ENCODE data around the gene DDX52.

DDX52 gene

DNA sequence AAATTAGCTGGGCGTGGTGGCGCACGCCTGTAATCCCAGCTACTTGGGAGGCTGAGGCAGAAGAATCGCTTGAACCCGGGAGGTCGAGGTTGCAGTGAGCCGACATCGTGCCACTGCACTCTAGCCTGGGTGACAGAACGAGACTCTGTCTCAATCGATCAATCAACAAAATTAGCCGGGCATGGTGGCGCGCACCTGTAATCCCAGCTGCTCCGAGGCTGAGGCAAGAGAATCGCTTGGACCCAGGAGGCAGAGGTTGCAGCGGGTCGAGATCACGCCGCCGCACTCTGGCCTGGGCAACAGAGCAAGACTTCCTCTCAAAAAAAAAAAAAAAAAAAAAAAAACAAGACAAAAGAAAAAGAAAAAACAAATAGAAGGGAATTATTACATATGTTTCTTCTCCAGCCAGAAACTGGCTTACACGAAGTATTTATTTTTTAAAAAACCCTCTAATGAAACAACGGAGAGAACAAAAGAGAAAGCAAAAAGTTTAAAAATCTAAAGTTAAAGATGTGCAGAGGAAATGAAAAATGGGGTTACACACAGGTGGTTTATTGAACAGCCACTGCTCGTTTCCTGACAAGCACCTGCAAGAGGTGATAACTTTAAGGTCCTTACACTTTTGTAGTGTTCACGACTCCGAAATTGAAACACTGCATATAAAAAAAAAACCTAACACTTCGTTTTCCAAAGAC lies 35.5 kb downstream of the DDX52 start:
- no peak for TF ChIP-seq EP300 (IDR thresholded peaks at IDR 0.05; ENCODE audit: borderline replicate concordance)
- TF ChIP-seq TAF1 (IDR thresholded peaks at IDR 0.05; ENCODE audit: low read depth), result no peak
- TF ChIP-seq ZBTB7A (IDR thresholded peaks at IDR 0.05; ENCODE audit: low read depth), result no peak
- TF ChIP-seq TCF12 (IDR thresholded peaks at IDR 0.05; ENCODE audit: low read depth), result no peak
- TF ChIP-seq CREB1 (IDR thresholded peaks at IDR 0.05; ENCODE audit: low read depth), result no peak
- no peak for TF ChIP-seq MAX (IDR thresholded peaks at IDR 0.05)
- no peak for TF ChIP-seq REST (IDR thresholded peaks at IDR 0.05; ENCODE audit: low read depth)
- TF ChIP-seq USF1 (IDR thresholded peaks at IDR 0.05), result no peak
- no peak for TF ChIP-seq TEAD4 (IDR thresholded peaks at IDR 0.05)
- no peak for TF ChIP-seq NFIC (IDR thresholded peaks at IDR 0.05)
- no peak for TF ChIP-seq YY1 (IDR thresholded peaks at IDR 0.05; ENCODE audit: low read depth)
- no peak for TF ChIP-seq EGR1 (IDR thresholded peaks at IDR 0.05)
- TF ChIP-seq FOXM1 (IDR thresholded peaks at IDR 0.05; ENCODE audit: borderline replicate concordance, low read depth), result no peak

DNA sequence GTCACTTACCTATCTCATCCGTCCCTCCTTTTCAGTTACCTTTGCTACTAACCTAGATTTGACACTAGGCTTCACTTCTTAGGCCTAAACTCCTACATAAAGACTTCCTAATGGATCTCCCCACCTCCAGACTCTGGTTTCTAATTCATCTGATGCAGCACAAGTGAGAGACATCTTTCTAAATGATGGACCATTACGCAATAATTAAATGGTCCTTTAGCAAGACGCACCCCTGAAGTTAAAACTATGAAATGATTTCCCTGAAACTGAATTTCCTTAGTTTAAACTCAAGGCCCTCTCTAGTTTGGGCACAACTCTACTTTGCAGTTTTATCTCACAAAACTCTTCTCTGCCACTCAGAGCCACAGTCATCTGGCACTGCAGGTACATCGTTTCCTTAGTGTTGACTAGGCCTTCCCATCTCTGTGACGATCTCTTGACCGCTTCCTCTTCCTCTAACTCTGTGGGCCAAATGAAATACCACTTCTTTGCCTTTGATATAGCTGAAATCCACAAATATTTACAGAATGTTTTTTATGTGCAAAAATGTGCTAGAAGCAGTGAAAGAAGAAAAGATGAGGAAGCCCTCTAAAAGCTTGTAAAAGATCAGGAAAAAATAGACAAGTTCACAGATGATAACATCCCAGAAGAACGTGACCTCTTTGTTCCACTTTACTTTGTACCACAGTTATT lies 37.3 kb downstream of the DDX52 start:
- TF ChIP-seq TAF1 (IDR thresholded peaks at IDR 0.05; ENCODE audit: low read depth), result no peak
- 0 out of 2 replicates have a peak, but pooled peaks have one; percentile 44 for TF ChIP-seq CEBPB (IDR thresholded peaks at IDR 0.05)
- TF ChIP-seq RAD21 (IDR thresholded peaks at IDR 0.05; ENCODE audit: low read depth), result no peak
- no peak for TF ChIP-seq CREB1 (IDR thresholded peaks at IDR 0.05; ENCODE audit: low read depth)
- no peak for TF ChIP-seq EP300 (IDR thresholded peaks at IDR 0.05; ENCODE audit: borderline replicate concordance)
- TF ChIP-seq MAX (IDR thresholded peaks at IDR 0.05), result no peak
- TF ChIP-seq YY1 (IDR thresholded peaks at IDR 0.05; ENCODE audit: low read depth), result no peak

DNA sequence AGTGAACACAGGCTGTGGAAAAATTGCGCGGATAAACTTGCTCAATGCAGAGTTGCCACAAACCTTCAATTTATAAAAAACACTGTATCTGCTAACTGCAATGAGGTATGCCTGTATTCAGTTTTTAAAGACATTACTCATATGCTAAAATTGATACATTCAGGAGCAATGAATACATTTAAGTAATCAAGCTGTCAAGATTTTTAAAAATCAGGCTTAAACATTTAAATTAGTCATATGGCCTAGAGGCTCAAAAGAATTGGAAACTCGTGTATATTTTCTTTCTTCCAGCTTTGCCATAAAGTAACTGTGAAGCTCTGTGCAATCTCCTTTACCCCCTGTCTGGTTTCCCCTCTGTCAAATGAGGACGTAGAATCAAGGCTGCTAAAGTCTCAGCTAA lies 38.2 kb downstream of the DDX52 start:
- TF ChIP-seq EP300 (IDR thresholded peaks at IDR 0.05; ENCODE audit: borderline replicate concordance), result no peak
- no peak for TF ChIP-seq RAD21 (IDR thresholded peaks at IDR 0.05; ENCODE audit: low read depth)
- TF ChIP-seq YY1 (IDR thresholded peaks at IDR 0.05; ENCODE audit: low read depth), result no peak
- TF ChIP-seq FOXM1 (IDR thresholded peaks at IDR 0.05; ENCODE audit: borderline replicate concordance, low read depth), result no peak
- no peak for TF ChIP-seq MAX (IDR thresholded peaks at IDR 0.05)
- TF ChIP-seq EGR1 (IDR thresholded peaks at IDR 0.05), result no peak
- no peak for TF ChIP-seq USF1 (IDR thresholded peaks at IDR 0.05)
- no peak for TF ChIP-seq ZBTB7A (IDR thresholded peaks at IDR 0.05; ENCODE audit: low read depth)
- TF ChIP-seq CEBPB (IDR thresholded peaks at IDR 0.05), result no peak
- no peak for TF ChIP-seq CREB1 (IDR thresholded peaks at IDR 0.05; ENCODE audit: low read depth)
- TF ChIP-seq REST (IDR thresholded peaks at IDR 0.05; ENCODE audit: low read depth), result no peak

GRCh38 chr17:37604556-37604955 lies 38.7 kb downstream of the DDX52 start:
- TF ChIP-seq MAX (IDR thresholded peaks at IDR 0.05), result no peak
- TF ChIP-seq YY1 (IDR thresholded peaks at IDR 0.05; ENCODE audit: low read depth), result no peak
- no peak for TF ChIP-seq TEAD4 (IDR thresholded peaks at IDR 0.05)
- no peak for TF ChIP-seq CEBPB (IDR thresholded peaks at IDR 0.05)
- TF ChIP-seq RAD21 (IDR thresholded peaks at IDR 0.05; ENCODE audit: low read depth), result no peak
- TF ChIP-seq CREB1 (IDR thresholded peaks at IDR 0.05; ENCODE audit: low read depth), result no peak
- TF ChIP-seq TAF1 (IDR thresholded peaks at IDR 0.05; ENCODE audit: low read depth), result no peak
- TF ChIP-seq REST (IDR thresholded peaks at IDR 0.05; ENCODE audit: low read depth), result no peak
- no peak for TF ChIP-seq ZBTB7A (IDR thresholded peaks at IDR 0.05; ENCODE audit: low read depth)

Measured in Ishikawa (cell line).